ENCODE results near the gene STXBP5.

DNA sequence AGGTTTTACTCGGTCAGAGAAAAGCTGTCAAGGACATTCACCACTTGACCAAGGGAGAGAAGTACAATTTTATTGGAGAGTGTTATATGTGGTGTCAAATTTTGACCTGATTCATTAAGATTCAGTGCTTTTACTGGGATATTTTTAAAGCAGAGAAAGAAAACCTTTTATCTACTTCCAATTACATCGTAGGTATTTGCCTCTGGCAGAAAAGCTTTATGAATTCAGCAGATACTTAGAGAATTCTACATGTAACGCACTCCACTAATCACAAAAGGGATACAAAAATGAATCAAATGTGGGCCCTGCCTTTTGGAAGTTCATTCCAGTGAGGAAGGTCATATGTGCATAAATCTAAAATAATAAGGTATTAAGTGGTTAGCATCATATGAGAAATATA, 133.7 kb downstream of the STXBP5 start:
- TF ChIP-seq, protein P1, sequence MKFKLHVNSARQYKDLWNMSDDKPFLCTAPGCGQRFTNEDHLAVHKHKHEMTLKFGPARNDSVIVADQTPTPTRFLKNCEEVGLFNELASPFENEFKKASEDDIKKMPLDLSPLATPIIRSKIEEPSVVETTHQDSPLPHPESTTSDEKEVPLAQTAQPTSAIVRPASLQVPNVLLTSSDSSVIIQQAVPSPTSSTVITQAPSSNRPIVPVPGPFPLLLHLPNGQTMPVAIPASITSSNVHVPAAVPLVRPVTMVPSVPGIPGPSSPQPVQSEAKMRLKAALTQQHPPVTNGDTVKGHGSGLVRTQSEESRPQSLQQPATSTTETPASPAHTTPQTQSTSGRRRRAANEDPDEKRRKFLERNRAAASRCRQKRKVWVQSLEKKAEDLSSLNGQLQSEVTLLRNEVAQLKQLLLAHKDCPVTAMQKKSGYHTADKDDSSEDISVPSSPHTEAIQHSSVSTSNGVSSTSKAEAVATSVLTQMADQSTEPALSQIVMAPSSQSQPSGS (CRISPR knock-in tag; IDR thresholded peaks at IDR 0.05), result no peak
- TF ChIP-seq POLR2A (conservative IDR thresholded peaks at IDR 0.05) (no peak), CEBPZ (IDR thresholded peaks at IDR 0.05; ENCODE audit: borderline replicate concordance, low read depth, low read length) (no peak)
- TF ChIP-seq, protein P2, sequence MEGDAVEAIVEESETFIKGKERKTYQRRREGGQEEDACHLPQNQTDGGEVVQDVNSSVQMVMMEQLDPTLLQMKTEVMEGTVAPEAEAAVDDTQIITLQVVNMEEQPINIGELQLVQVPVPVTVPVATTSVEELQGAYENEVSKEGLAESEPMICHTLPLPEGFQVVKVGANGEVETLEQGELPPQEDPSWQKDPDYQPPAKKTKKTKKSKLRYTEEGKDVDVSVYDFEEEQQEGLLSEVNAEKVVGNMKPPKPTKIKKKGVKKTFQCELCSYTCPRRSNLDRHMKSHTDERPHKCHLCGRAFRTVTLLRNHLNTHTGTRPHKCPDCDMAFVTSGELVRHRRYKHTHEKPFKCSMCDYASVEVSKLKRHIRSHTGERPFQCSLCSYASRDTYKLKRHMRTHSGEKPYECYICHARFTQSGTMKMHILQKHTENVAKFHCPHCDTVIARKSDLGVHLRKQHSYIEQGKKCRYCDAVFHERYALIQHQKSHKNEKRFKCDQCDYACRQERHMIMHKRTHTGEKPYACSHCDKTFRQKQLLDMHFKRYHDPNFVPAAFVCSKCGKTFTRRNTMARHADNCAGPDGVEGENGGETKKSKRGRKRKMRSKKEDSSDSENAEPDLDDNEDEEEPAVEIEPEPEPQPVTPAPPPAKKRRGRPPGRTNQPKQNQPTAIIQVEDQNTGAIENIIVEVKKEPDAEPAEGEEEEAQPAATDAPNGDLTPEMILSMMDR (IDR thresholded peaks at IDR 0.05 in 2 of 3, conservative IDR thresholded peaks at IDR 0.05 in 1 of 3; ENCODE audit: insufficient read depth in 2 of 3, low read depth in 1 of 3, low read length in 3 of 3), result no peak

All from K562 (cell line).